Right lobe of liver (tissue), 6 donors: ENCODE results near the gene ARHGAP42. TPM values are rescaled to one million over a fixed set of nuclear protein-coding genes. Genes with fewer than 3 reads are reported as not detected.

Source experiments
- ATAC-seq, 4 donors: fragments of 200-7000 bp; cut with Tn5 transposase; one replicate each; pipeline ENCODE4 v1.9.1; 2020; ENCODE audit warnings: mild to moderate bottlenecking in 4 of 4, moderate library complexity in 4 of 4
- DNase-seq, 3 donors: peaks; one replicate each; pipeline ENCODE4 v3.0.0-alpha.2; 2020
- H3K27ac ChIP-seq, 3 donors: fragments of 200-600 bp; one replicate each; pipeline ENCODE4 v1.8.0; 2022
- H3K27me3 ChIP-seq, 2 donors: fragments of 200-600 bp; one replicate each; pipeline ENCODE4 v1.8.0; 2022
- H3K36me3 ChIP-seq, 4 donors: fragments of 200-600 bp; sonication (generic) in 1 of 4; one replicate each; pipeline versions ENCODE4 v1.5.1 to v1.8.0; 2017 to 2022; ENCODE audit warnings: control low read depth in 1 of 4
- H3K4me1 ChIP-seq, 4 donors: fragments of 200-600 bp; sonication (generic) in 1 of 4; one replicate each; pipeline versions ENCODE4 v1.5.1 to v1.8.0; 2017 to 2022; ENCODE audit warnings: control low read depth in 1 of 4
- H3K4me3 ChIP-seq, 3 donors: fragments of 200-600 bp; one replicate each; pipeline ENCODE4 v1.8.0; 2022
- H3K9me3 ChIP-seq, 4 donors: fragments of 200-600 bp; sonication (generic) in 1 of 4; one replicate each; pipeline versions ENCODE4 v1.5.1 to v1.8.0; 2017 to 2022; ENCODE audit warnings: control low read depth in 1 of 4
- POLR2A ChIP-seq: fragments of 450-650 bp; IDR thresholded peaks from one replicate; pipeline ENCODE4 v1.6.1; 2017; ENCODE audit warnings: antibody characterized with exemption, mild to moderate bottlenecking
- WGBS: methylation state at CpG from one replicate; pipeline ENCODE4 v1.1.6; 2018; ENCODE audit warnings: low coverage, low lambda C conversion rate; ENCODE audit not compliant: insufficient coverage; ENCODE audit errors: missing lambda C conversion rate; 5-methylcytosine and 5-hydroxymethylcytosine counted together
- intact Hi-C, 2 donors: fragments of 100-400 bp; cut with DNase I; formaldehyde crosslinking; loops; one replicate each; pipeline versions ENCODE4 v1.11.2 to v1.14.1; 2022
- total RNA-seq, 6 experiments: library from RNA; depleted of rRNA in 2 of 6; stranded (reverse); fragments of >200 nt in 2 of 6; fragmentation: NEBNext Ultra II Directional in 3 of 6; extraction: Animal tissue kit (Norgen Biotek cat#: 25700) in 3 of 6; gene quantifications; one replicate each; pipeline versions ENCODE4 v1.1.0 to v1.2.4, GENCODE V29; 2016 to 2023
- TF ChIP-seq, protein P1 (sequence below), 4 donors: fragments of 200-600 bp in 3 of 4; fragments of 450-650 bp in 1 of 4; IDR thresholded peaks; one replicate each; pipeline versions ENCODE4 v1.5.1 to v1.8.0; 2016 to 2022; ENCODE audit warnings: antibody characterized with exemption in 4 of 4, mild to moderate bottlenecking in 2 of 4
- donor health status: DM: no; HTN: yes; CAD: no.
- donor health status: DM: no; HTN: no; CAD: no.
- donor health status: DM: no; HTN: no; CAD: no.
- donor health status: DM: no; HTN: yes; CAD: no.
- donor health status: DM: no; HTN: yes; CAD: no.

Gene ARHGAP42
- total RNA-seq, 6 experiments from 2014 or later = 8.7 to 15.8 (median 13.1) TPM

DNA sequence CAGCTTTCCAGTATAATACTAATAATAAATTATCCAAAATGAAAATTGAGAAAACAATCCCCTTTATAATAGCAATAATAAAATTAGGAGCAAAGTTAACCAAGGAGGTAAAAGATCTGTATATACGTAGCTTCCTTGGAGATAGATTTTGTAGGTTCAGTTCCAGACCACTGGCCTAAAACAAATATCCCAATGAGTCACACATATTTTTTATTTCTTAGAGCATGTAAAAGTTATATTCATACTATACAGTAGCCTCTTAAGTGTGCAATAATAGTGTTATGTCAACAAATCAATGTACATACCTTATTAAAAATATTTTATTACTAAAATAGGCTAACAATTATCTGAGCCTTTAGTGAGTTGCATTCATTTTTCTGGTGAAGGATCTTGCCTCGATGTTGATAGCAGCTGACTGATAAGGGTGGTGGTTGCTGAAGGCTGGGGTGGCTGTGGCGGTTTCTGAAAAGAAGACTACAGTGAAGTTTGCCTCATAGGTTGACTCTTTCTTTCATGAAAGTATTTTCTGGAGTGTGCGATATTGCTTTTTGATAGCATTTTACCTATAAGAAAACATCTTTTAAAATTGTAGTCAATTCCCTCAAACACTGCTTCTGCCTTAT, 178.5 kb downstream of the ARHGAP42 start:
- DNase-seq (no peak), ATAC-seq (no peak)
- Histone ChIP-seq H3K27ac (no peak overlapping the region), H3K36me3 (no peaks in the 10 kb centered on the region), H3K4me1 (peaks cover 0 to 9% (median 0%) of the 10 kb centered on the region in 4 donors), H3K9me3 (no peaks in the 10 kb centered on the region), H3K4me3 (no peak overlapping the region), H3K27me3 (no peaks in the 10 kb centered on the region)
- intact Hi-C loops = no loop called here
- 68% methylated on average over 4 of the region's 4 CpGs for WGBS
- TF ChIP-seq, protein P1, sequence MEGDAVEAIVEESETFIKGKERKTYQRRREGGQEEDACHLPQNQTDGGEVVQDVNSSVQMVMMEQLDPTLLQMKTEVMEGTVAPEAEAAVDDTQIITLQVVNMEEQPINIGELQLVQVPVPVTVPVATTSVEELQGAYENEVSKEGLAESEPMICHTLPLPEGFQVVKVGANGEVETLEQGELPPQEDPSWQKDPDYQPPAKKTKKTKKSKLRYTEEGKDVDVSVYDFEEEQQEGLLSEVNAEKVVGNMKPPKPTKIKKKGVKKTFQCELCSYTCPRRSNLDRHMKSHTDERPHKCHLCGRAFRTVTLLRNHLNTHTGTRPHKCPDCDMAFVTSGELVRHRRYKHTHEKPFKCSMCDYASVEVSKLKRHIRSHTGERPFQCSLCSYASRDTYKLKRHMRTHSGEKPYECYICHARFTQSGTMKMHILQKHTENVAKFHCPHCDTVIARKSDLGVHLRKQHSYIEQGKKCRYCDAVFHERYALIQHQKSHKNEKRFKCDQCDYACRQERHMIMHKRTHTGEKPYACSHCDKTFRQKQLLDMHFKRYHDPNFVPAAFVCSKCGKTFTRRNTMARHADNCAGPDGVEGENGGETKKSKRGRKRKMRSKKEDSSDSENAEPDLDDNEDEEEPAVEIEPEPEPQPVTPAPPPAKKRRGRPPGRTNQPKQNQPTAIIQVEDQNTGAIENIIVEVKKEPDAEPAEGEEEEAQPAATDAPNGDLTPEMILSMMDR (IDR thresholded peaks at IDR 0.05) = no peak
- TF ChIP-seq POLR2A = no peak

DNA sequence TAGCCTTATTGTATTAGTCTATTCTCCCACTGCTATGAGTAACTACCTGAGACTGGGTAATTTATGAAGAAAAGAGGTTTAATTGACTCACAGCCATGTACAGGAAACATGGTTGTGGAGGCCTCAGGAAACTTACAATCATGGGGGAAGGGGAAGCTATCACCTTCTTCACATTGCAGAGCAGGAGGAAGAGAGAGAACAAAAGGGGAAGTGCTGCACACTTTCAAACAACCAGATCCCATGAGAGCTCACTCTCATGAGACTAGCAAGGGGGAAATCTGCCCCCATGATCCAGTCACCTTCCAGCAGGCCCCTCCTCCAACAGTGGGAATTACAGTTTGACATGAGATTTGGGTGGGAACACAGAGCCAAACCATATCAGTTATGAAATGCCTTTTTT, 179.4 kb downstream of the ARHGAP42 start:
- ATAC-seq = no peak
- Histone ChIP-seq H3K36me3 (no peaks in the 10 kb centered on the region), H3K27ac (no peak overlapping the region), H3K9me3 (no peaks in the 10 kb centered on the region), H3K27me3 (no peaks in the 10 kb centered on the region), H3K4me3 (no peak overlapping the region), H3K4me1 (peaks cover 0 to 9% (median 0%) of the 10 kb centered on the region in 4 donors)
- TF ChIP-seq, protein P1 (IDR thresholded peaks at IDR 0.05) = no peak
- TF ChIP-seq POLR2A = no peak
- intact Hi-C loops = no loop called here
- no peak for DNase-seq

GRCh38 chr11:100867606-100868005, 180.5 kb downstream of the ARHGAP42 start:
- H3K4me3 ChIP-seq = no peak overlapping the region
- ATAC-seq (no peak), DNase-seq (no peak)
- TF ChIP-seq, protein P1 (IDR thresholded peaks at IDR 0.05) = no peak
- TF ChIP-seq POLR2A = no peak
- peaks cover 0 to 9% (median 0%) of the 10 kb centered on the region in 4 donors for H3K4me1 ChIP-seq
- no peaks in the 10 kb centered on the region for H3K9me3 ChIP-seq
- H3K27me3 ChIP-seq = no peaks in the 10 kb centered on the region
- WGBS = 84% methylated on average over 2 of the region's 2 CpGs
- H3K36me3 ChIP-seq = no peaks in the 10 kb centered on the region
- H3K27ac ChIP-seq = no peak overlapping the region
- intact Hi-C loops = no loop called here

GRCh38 chr11:100869328-100869727, 182.2 kb downstream of the ARHGAP42 start:
- 73% methylated on average over 1 of the region's 1 CpG for WGBS
- intact Hi-C loops = no loop called here
- H3K27me3 ChIP-seq = no peaks in the 10 kb centered on the region
- H3K4me1 ChIP-seq = no peaks in the 10 kb centered on the region
- DNase-seq (no peak), ATAC-seq (no peak)
- H3K4me3 ChIP-seq = no peak overlapping the region
- no peaks in the 10 kb centered on the region for H3K36me3 ChIP-seq
- H3K27ac ChIP-seq = no peak overlapping the region
- no peak for TF ChIP-seq POLR2A
- TF ChIP-seq, protein P1 (IDR thresholded peaks at IDR 0.05) = no peak
- no peaks in the 10 kb centered on the region for H3K9me3 ChIP-seq

- Histone ChIP-seq H3K4me3 (no peak overlapping the region), H3K4me1 (no peaks in the 10 kb centered on the region), H3K36me3 (no peaks in the 10 kb centered on the region), H3K27ac (no peak overlapping the region), H3K9me3 (no peaks in the 10 kb centered on the region), H3K27me3 (no peaks in the 10 kb centered on the region)
- 89% methylated on average over 4 of the region's 4 CpGs for WGBS
- DNase-seq (no peak), ATAC-seq (no peak)
- TF ChIP-seq, protein P1 (IDR thresholded peaks at IDR 0.05) = no peak
- no peak for TF ChIP-seq POLR2A
- intact Hi-C loops = no loop called here
Observed at GRCh38 chr11:100870138-100870537, 183.1 kb downstream of the ARHGAP42 start.
